B cell (primary cell): ENCODE data around the gene ADCK2. TPM values are rescaled to one million over a fixed set of nuclear protein-coding genes. Genes with fewer than 3 reads are reported as not detected.

Experiments used
- ATAC-seq: fragments of 200-7000 bp; cut with Tn5 transposase; one replicate; pipeline ENCODE4 v1.10.0; 2021; ENCODE audit warnings: low read depth, mild to moderate bottlenecking, moderate number of reproducible peaks, moderate library complexity
- CTCF ChIA-PET: fragments of 350-600 bp; sonication (Branson Sonifier 250); formaldehyde crosslinking; loops from one replicate; lab custom pipeline; 2021; ENCODE audit warnings: antibody characterized with exemption, inconsistent platforms; lab: Charles Lee
- POLR2A ChIA-PET: fragments of 350-600 bp; sonication (Branson Sonifier 250); formaldehyde crosslinking; loops from one replicate; lab custom pipeline; 2021; ENCODE audit warnings: antibody characterized with exemption; lab: Charles Lee
- DNase-seq: peaks from one replicate; pipeline ENCODE4 v3.0.0; 2013
- H2AFZ ChIP-seq: 2 replicates; pipeline ENCODE4 v1.6.1; 2012; ENCODE audit warnings: mild to moderate bottlenecking, low read depth, low read length; ENCODE audit not compliant: insufficient read depth, poor library complexity, severe bottlenecking
- H3K27ac ChIP-seq, 2 donors: 1 replicate in 1 of 2; 2 replicates in 1 of 2; pipeline ENCODE4 v1.5.1; 2012 to 2013; ENCODE audit warnings: low read length in 2 of 2, mild to moderate bottlenecking in 2 of 2, moderate library complexity in 1 of 2
- H3K27me3 ChIP-seq, 4 experiments: fragments of 200-600 bp in 1 of 4; sonication (generic) in 1 of 4; replicated peaks in 1 of 4; 1 replicate in 2 of 4; 2 replicates in 2 of 4; pipeline versions ENCODE4 v1.6.1 to v1.7.0; 2013 to 2016; ENCODE audit warnings: low read length in 3 of 4, mild to moderate bottlenecking in 2 of 4, mixed read lengths in 1 of 4, moderate library complexity in 1 of 4; ENCODE audit not compliant: insufficient read depth in 4 of 4, control insufficient read depth in 3 of 4; ENCODE audit errors: control extremely low read depth in 1 of 4
- H3K36me3 ChIP-seq, 2 experiments: replicated peaks in 1 of 2; 1 replicate in 1 of 2; 2 replicates in 1 of 2; pipeline versions ENCODE4 v1.6.1 to v1.7.1; 2013; ENCODE audit warnings: low read length in 1 of 2; ENCODE audit not compliant: insufficient read depth in 2 of 2, control insufficient read depth in 1 of 2; ENCODE audit errors: control extremely low read depth in 1 of 2, extremely low read depth in 1 of 2
- H3K4me1 ChIP-seq, 2 donors: fragments of 200-600 bp in 1 of 2; sonication (generic) in 1 of 2; 1 replicate in 1 of 2; 2 replicates in 1 of 2; pipeline versions ENCODE4 v1.5.1 to v1.6.1; 2013 to 2017; ENCODE audit warnings: low read length in 2 of 2; ENCODE audit not compliant: control insufficient read depth in 2 of 2, insufficient read depth in 2 of 2
- H3K4me2 ChIP-seq: replicated peaks from 2 replicates; pipeline ENCODE3; 2012; ENCODE audit warnings: mild to moderate bottlenecking, low read depth, low read length; ENCODE audit not compliant: poor library complexity, severe bottlenecking
- H3K4me3 ChIP-seq, 5 experiments: fragments of 200-600 bp in 1 of 5; sonication (generic) in 1 of 5; 1 replicate in 3 of 5; 2 replicates in 2 of 5; pipeline versions ENCODE4 v1.5.1 to v1.7.0; 2011 to 2016; ENCODE audit warnings: low read length in 4 of 5, mild to moderate bottlenecking in 4 of 5, low read depth in 2 of 5, control low read depth in 1 of 5, moderate library complexity in 1 of 5; ENCODE audit not compliant: insufficient read depth in 1 of 5; ENCODE audit errors: control extremely low read depth in 1 of 5, extremely low read depth in 1 of 5
- H3K79me2 ChIP-seq: fragments of 200-600 bp; sonication (generic); one replicate; pipeline ENCODE4 v1.6.0; 2016; ENCODE audit warnings: low read length; ENCODE audit not compliant: control insufficient read depth, insufficient read depth
- H3K9ac ChIP-seq: fragments of 200-600 bp; sonication (generic); 2 replicates; pipeline ENCODE4 v1.6.1; 2017; ENCODE audit warnings: mild to moderate bottlenecking, low read length, moderate library complexity
- H3K9me3 ChIP-seq, 3 donors: one replicate each; pipeline versions ENCODE4 v1.6.1 to v1.7.1; 2013; ENCODE audit warnings: low read length in 2 of 3; ENCODE audit not compliant: control insufficient read depth in 2 of 3, insufficient read depth in 1 of 3; ENCODE audit errors: control extremely low read depth in 1 of 3
- H4K20me1 ChIP-seq: 2 replicates; pipeline ENCODE4 v1.6.0; 2012; ENCODE audit warnings: mild to moderate bottlenecking, low read length; ENCODE audit not compliant: insufficient read depth, control insufficient read depth, poor library complexity, severe bottlenecking
- H3K27ac Mint-ChIP-seq: one replicate; pipeline ENCODE4 v1.8.0; 2021; ENCODE audit warnings: mixed read lengths
- H3K27me3 Mint-ChIP-seq: one replicate; pipeline ENCODE4 v1.8.0; 2021; ENCODE audit warnings: mixed read lengths
- H3K4me1 Mint-ChIP-seq: one replicate; pipeline ENCODE4 v1.8.0; 2021; ENCODE audit warnings: mixed read lengths
- H3K4me3 Mint-ChIP-seq: one replicate; pipeline ENCODE4 v1.8.0; 2021; ENCODE audit warnings: mixed read lengths
- H3K9me3 Mint-ChIP-seq: one replicate; pipeline ENCODE4 v1.8.0; 2022; ENCODE audit warnings: mixed read lengths; ENCODE audit not compliant: insufficient read depth
- EZH2 ChIP-seq: IDR thresholded peaks from 2 replicates; pipeline ENCODE4 v1.6.1; 2012; ENCODE audit warnings: borderline replicate concordance, low read depth, mild to moderate bottlenecking, moderate library complexity, low read length; ENCODE audit not compliant: insufficient read depth, poor library complexity, severe bottlenecking
- WGBS: methylation state at CpG from one replicate; pipeline ENCODE4 v1.1.5; 2013; ENCODE audit warnings: missing lambda C conversion rate; ENCODE audit not compliant: insufficient coverage; 5-methylcytosine and 5-hydroxymethylcytosine counted together
- intact Hi-C: fragments of 100-400 bp; cut with micrococcal nuclease; formaldehyde crosslinking; loops from one replicate; pipeline ENCODE4 v1.10.0; 2022
- polyA plus RNA-seq: library from polyadenylated mRNA; depleted of rRNA; stranded (reverse); fragments of >200 nt; gene quantifications from 2 replicates; pipeline ENCODE4 v1.2.3, GENCODE V29; 2012
- total RNA-seq, 2 donors: library from RNA; stranded (reverse); fragments of 120-200 nt in 1 of 2; gene quantifications; 1 replicate in 1 of 2; 2 replicates in 1 of 2; pipeline versions ENCODE4 v1.2.3 to v1.2.4, GENCODE V29; 2013 to 2022
- TF ChIP-seq, protein P1 (sequence below): fragments of 200-600 bp; IDR thresholded peaks from one replicate; pipeline ENCODE4 v1.8.0; 2022; ENCODE audit warnings: antibody characterized with exemption, mild to moderate bottlenecking

Gene ADCK2
- total and polyA plus RNA-seq, 2 donors (not counting 1 experiment from before 2014, with no cell fraction given) = 13.3 to 32.6 TPM

GRCh38 chr7:140696680-140697446 is 24.1 kb downstream of the ADCK2 start, which contains the start of gene NDUFB2:
TSS of gene NDUFB2 (plus strand) at chr7:140696708. CDS start at chr7:140696745, 37 bp downstream.
- Histone ChIP-seq H3K27me3 (no peaks in the 10 kb centered on the region), H3K36me3 (peaks cover 0 to 2% of the 10 kb centered on the region in 2 experiments), H3K27ac (peak within 1 kb of the TSS; percentile 84), H3K4me1 (peaks cover 15 to 21% of the 10 kb centered on the region in 2 donors), H4K20me1 (peaks cover 19% of the 10 kb centered on the region), H3K79me2 (peaks cover 55% of the 10 kb centered on the region), H3K4me2 (peak within 1 kb of the TSS; percentile 83), H3K4me3 (peak within 1 kb of the TSS; percentile 55 to 97 (median 94)), H3K9me3 (no peaks in the 10 kb centered on the region), H3K9ac (peak within 1 kb of the TSS; percentile 89), H2AFZ (peak within 1 kb of the TSS; percentile 96)
- intact Hi-C loops = loop anchor here (1.0 to 2.0 kb wide), 5 partner anchors 21 to 1041 kb away; partner anchors contain the start of genes MKRN1, MRPS33, SLC37A3 and SSBP1
- Mint-ChIP-seq H3K9me3 (no peaks in the 10 kb centered on the region), H3K4me1 (peaks cover 37% of the 10 kb centered on the region), H3K27me3 (no peaks in the 10 kb centered on the region), H3K27ac (peak within 1 kb of the TSS; percentile 97), H3K4me3 (peak within 1 kb of the TSS; percentile 99)
- WGBS = under 1% methylated on average over 82 of the region's 82 CpGs
- peak; percentile 93 for DNase-seq
- TF ChIP-seq, protein P1, sequence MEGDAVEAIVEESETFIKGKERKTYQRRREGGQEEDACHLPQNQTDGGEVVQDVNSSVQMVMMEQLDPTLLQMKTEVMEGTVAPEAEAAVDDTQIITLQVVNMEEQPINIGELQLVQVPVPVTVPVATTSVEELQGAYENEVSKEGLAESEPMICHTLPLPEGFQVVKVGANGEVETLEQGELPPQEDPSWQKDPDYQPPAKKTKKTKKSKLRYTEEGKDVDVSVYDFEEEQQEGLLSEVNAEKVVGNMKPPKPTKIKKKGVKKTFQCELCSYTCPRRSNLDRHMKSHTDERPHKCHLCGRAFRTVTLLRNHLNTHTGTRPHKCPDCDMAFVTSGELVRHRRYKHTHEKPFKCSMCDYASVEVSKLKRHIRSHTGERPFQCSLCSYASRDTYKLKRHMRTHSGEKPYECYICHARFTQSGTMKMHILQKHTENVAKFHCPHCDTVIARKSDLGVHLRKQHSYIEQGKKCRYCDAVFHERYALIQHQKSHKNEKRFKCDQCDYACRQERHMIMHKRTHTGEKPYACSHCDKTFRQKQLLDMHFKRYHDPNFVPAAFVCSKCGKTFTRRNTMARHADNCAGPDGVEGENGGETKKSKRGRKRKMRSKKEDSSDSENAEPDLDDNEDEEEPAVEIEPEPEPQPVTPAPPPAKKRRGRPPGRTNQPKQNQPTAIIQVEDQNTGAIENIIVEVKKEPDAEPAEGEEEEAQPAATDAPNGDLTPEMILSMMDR = no peak
- TF ChIP-seq EZH2 = no peak
- ATAC-seq = peak; percentile 85
- POLR2A ChIA-PET = interaction anchor here (0.6 to 1.4 kb wide), 4 partner anchors 20 to 1213 kb away, joined by 3 to 4 read pairs (median 4); partner anchors contain the start of genes ADCK2 and KLRG2
- CTCF ChIA-PET = interaction anchor here (0.6 to 1.8 kb wide), 2 partner anchors 22 to 118 kb away, joined by 3 to 8 read pairs; no protein-coding TSS in a partner anchor
